H1 (cell line): Measurements from ENCODE around the gene AP1S3. TPM values are rescaled to one million over a fixed set of nuclear protein-coding genes. Genes with fewer than 3 reads are reported as not detected.

Source experiments
- CTCF ChIA-PET: fragments of 300-600 bp; sonication (Branson Sonifier 250); formaldehyde crosslinking; loops from one replicate; lab custom pipeline; 2021; ENCODE audit not compliant: partially characterized antibody; lab: Charles Lee
- POLR2A ChIA-PET: fragments of 300-600 bp; sonication (Branson Sonifier 250); formaldehyde crosslinking; loops from one replicate; lab custom pipeline; 2021; ENCODE audit warnings: inconsistent platforms; ENCODE audit not compliant: partially characterized antibody; lab: Charles Lee
- DNase-seq, 2 experiments: peaks; one replicate each; pipeline versions ENCODE4 v3.0.0 to v3.0.0-alpha.2; 2010 to 2022; ENCODE audit warnings: low spot score in 2 of 2, low read depth in 1 of 2, mixed read lengths in 1 of 2
- FAIRE-seq: peaks from 2 replicates; lab custom pipeline; 2011; peaks lifted over from hg19 to GRCh38; lab: Jason Lieb, UNC
- H2AFZ ChIP-seq: 2 replicates; pipeline ENCODE4 v1.8.1; 2012; ENCODE audit warnings: low read length, inconsistent platforms
- H2AK5ac ChIP-seq: 2 replicates; pipeline ENCODE4 v1.6.1; 2013; ENCODE audit warnings: low read depth, low read length
- H2BK120ac ChIP-seq: replicated peaks from 2 replicates; pipeline ENCODE3; 2013; ENCODE audit warnings: low read depth, low read length, inconsistent platforms
- H2BK12ac ChIP-seq: 2 replicates; pipeline ENCODE4 v1.6.1; 2013; ENCODE audit warnings: low read depth, low read length
- H2BK15ac ChIP-seq: 2 replicates; pipeline ENCODE4 v1.6.1; 2013; ENCODE audit warnings: low read length
- H2BK20ac ChIP-seq: 2 replicates; pipeline ENCODE4 v1.6.1; 2013; ENCODE audit warnings: low read length
- H2BK5ac ChIP-seq: 2 replicates; pipeline ENCODE4 v1.6.1; 2013; ENCODE audit warnings: low read depth, low read length
- H3K14ac ChIP-seq: 2 replicates; pipeline ENCODE4 v1.6.1; 2013; ENCODE audit warnings: inconsistent platforms; ENCODE audit not compliant: insufficient read length
- H3K18ac ChIP-seq: 2 replicates; pipeline ENCODE4 v1.6.1; 2013; ENCODE audit warnings: low read length; ENCODE audit errors: extremely low read depth
- H3K23ac ChIP-seq: 2 replicates; pipeline ENCODE4 v1.6.1; 2013; ENCODE audit warnings: inconsistent platforms; ENCODE audit not compliant: insufficient read length
- H3K23me2 ChIP-seq: 2 replicates; pipeline ENCODE4 v1.6.1; 2013; ENCODE audit warnings: low read depth, low read length
- H3K27ac ChIP-seq: 2 replicates; pipeline ENCODE4 v1.6.1; 2011; ENCODE audit warnings: low read depth, low read length, inconsistent platforms
- H3K27me3 ChIP-seq, 4 experiments: replicated peaks in 1 of 4; 1 replicate in 1 of 4; 2 replicates in 3 of 4; pipeline versions ENCODE4 v1.6.1 to v1.8.1; 2011 to 2013; ENCODE audit warnings: low read length in 3 of 4, mild to moderate bottlenecking in 3 of 4, inconsistent platforms in 2 of 4, mixed read lengths in 2 of 4, moderate library complexity in 1 of 4; ENCODE audit not compliant: control insufficient read depth in 3 of 4, insufficient read depth in 3 of 4; ENCODE audit errors: extremely low read depth in 1 of 4
- H3K36me3 ChIP-seq, 4 experiments: 2 replicates each; pipeline versions ENCODE4 v1.6.1 to v1.8.1; 2011 to 2013; ENCODE audit warnings: mild to moderate bottlenecking in 4 of 4, low read length in 3 of 4, moderate library complexity in 2 of 4, control low read depth in 1 of 4, inconsistent platforms in 1 of 4; ENCODE audit not compliant: insufficient read depth in 4 of 4, control insufficient read depth in 2 of 4
- H3K4ac ChIP-seq: replicated peaks from 2 replicates; pipeline ENCODE3; 2013; ENCODE audit warnings: low read length, low read depth, mixed read lengths, inconsistent platforms; ENCODE audit not compliant: insufficient read length
- H3K4me1 ChIP-seq, 4 experiments: replicated peaks in 1 of 4; 1 replicate in 1 of 4; 2 replicates in 3 of 4; pipeline versions ENCODE4 v1.6.1 to v1.8.1; 2011 to 2013; ENCODE audit warnings: low read length in 3 of 4, inconsistent platforms in 2 of 4, mixed read lengths in 1 of 4; ENCODE audit not compliant: insufficient read depth in 4 of 4, control insufficient read depth in 3 of 4
- H3K4me2 ChIP-seq, 2 experiments: 2 replicates each; pipeline versions ENCODE4 v1.6.1 to v1.8.1; 2011 to 2013; ENCODE audit warnings: low read depth in 2 of 2, low read length in 2 of 2, control low read depth in 1 of 2, inconsistent platforms in 1 of 2, mild to moderate bottlenecking in 1 of 2; ENCODE audit not compliant: insufficient read depth in 1 of 2
- H3K4me3 ChIP-seq, 4 experiments: fragments of 200-600, 300-600 bp in 1 of 4; sonication (generic), shearing (Covaris generic), sonication (Bioruptor Twin) in 1 of 4; 2 replicates each; pipeline versions ENCODE4 v1.5.1 to v1.8.1; 2011 to 2016; ENCODE audit warnings: low read length in 4 of 4, low read depth in 3 of 4, control low read depth in 2 of 4, inconsistent platforms in 2 of 4, mild to moderate bottlenecking in 2 of 4, mixed read lengths in 1 of 4, moderate library complexity in 1 of 4; ENCODE audit not compliant: insufficient read depth in 2 of 4; ENCODE audit errors: extremely low read depth in 1 of 4
- H3K56ac ChIP-seq: replicated peaks from 2 replicates; pipeline ENCODE3; 2013; ENCODE audit warnings: low read depth, mild to moderate bottlenecking, mixed read lengths, low read length, inconsistent platforms; ENCODE audit not compliant: insufficient read length
- H3K79me1 ChIP-seq: 2 replicates; pipeline ENCODE4 v1.6.1; 2013; ENCODE audit warnings: low read depth, low read length, control low read depth
- H3K79me2 ChIP-seq, 2 experiments: 2 replicates each; pipeline versions ENCODE4 v1.6.1 to v1.8.1; 2012 to 2013; ENCODE audit warnings: low read length in 2 of 2, mild to moderate bottlenecking in 2 of 2, inconsistent platforms in 1 of 2; ENCODE audit not compliant: insufficient read depth in 2 of 2, control insufficient read depth in 1 of 2
- H3K9ac ChIP-seq, 4 experiments: replicated peaks in 1 of 4; 1 replicate in 1 of 4; 2 replicates in 3 of 4; pipeline versions ENCODE4 v1.6.1 to v1.8.1; 2011 to 2013; ENCODE audit warnings: low read depth in 3 of 4, low read length in 3 of 4, control low read depth in 2 of 4, mild to moderate bottlenecking in 2 of 4, moderate library complexity in 2 of 4, inconsistent platforms in 1 of 4; ENCODE audit errors: extremely low read depth in 1 of 4
- H3K9me3 ChIP-seq, 2 experiments: 2 replicates each; pipeline versions ENCODE4 v1.6.1 to v1.8.1; 2012 to 2013; ENCODE audit warnings: mild to moderate bottlenecking in 2 of 2, moderate library complexity in 2 of 2, control low read depth in 1 of 2, inconsistent platforms in 1 of 2, low read depth in 1 of 2, low read length in 1 of 2, mixed read lengths in 1 of 2; ENCODE audit not compliant: insufficient read depth in 2 of 2
- H4K20me1 ChIP-seq, 2 experiments: replicated peaks in 1 of 2; 2 replicates each; pipeline versions ENCODE3 to v1.8.1; 2011 to 2013; ENCODE audit warnings: inconsistent platforms in 2 of 2, low read length in 2 of 2, mild to moderate bottlenecking in 1 of 2; ENCODE audit not compliant: insufficient read depth in 2 of 2, control insufficient read depth in 1 of 2
- H4K5ac ChIP-seq: 2 replicates; pipeline ENCODE4 v1.6.1; 2013; ENCODE audit warnings: low read length, low read depth, mixed read lengths, inconsistent platforms; ENCODE audit not compliant: insufficient read length
- H4K8ac ChIP-seq: 2 replicates; pipeline ENCODE4 v1.8.0; 2013; ENCODE audit warnings: mild to moderate bottlenecking, moderate library complexity, low read length, inconsistent platforms; ENCODE audit not compliant: insufficient read depth; ENCODE audit errors: extremely low read depth
- H4K91ac ChIP-seq: replicated peaks from 2 replicates; pipeline ENCODE3; 2013; ENCODE audit warnings: low read length, mixed read lengths, inconsistent platforms; ENCODE audit not compliant: insufficient read length
- BCL11A ChIP-seq, 2 experiments: IDR thresholded peaks; one replicate each; pipeline ENCODE4 v1.6.1; 2011; ENCODE audit warnings: low read depth in 2 of 2, low read length in 2 of 2, mild to moderate bottlenecking in 2 of 2
- CHD2 ChIP-seq: IDR thresholded peaks from 2 replicates; pipeline ENCODE4 v1.6.1; 2012; ENCODE audit warnings: low read length, improper control_type of control experiment
- KDM4A ChIP-seq: IDR thresholded peaks from one replicate; pipeline ENCODE4 v1.7.1; 2012; ENCODE audit warnings: low read depth, mild to moderate bottlenecking, moderate library complexity, low read length, inconsistent platforms; ENCODE audit not compliant: severe bottlenecking
- WGBS, 2 experiments: shearing (Covaris generic) in 1 of 2; methylation state at CpG; one replicate each; pipeline versions ENCODE4 v1.1.6 to v1.1.7; 2013 to 2015; ENCODE audit warnings: low lambda C conversion rate in 2 of 2, mixed read lengths in 2 of 2, inconsistent platforms in 1 of 2, low coverage in 1 of 2, missing lambda C conversion rate in 1 of 2; ENCODE audit not compliant: insufficient replicate concordance in 2 of 2, insufficient coverage in 1 of 2, insufficient read length in 1 of 2; ENCODE audit errors: extremely low coverage in 1 of 2, missing lambda C conversion rate in 1 of 2; 5-methylcytosine and 5-hydroxymethylcytosine counted together
- polyA plus RNA-seq, 7 experiments: library from polyadenylated mRNA; depleted of rRNA in 3 of 7; stranded (reverse) in 5 of 7; unstranded in 2 of 7; fragments of >200 nt in 5 of 7; fragments of 200-250 nt in 2 of 7; gene quantifications; 1 replicate in 5 of 7; 2 replicates in 1 of 7; 4 replicates in 1 of 7; pipeline versions ENCODE4 v1.2.1 to v1.2.3, GENCODE V29; 2011 to 2013; ENCODE audit warnings: missing spikeins in 2 of 7, mixed read lengths in 2 of 7
- total RNA-seq: library from RNA; stranded (reverse); fragmentation: NEBNext Ultra II Directional; extraction: Animal tissue kit (Norgen Biotek cat#: 25700); gene quantifications from 2 replicates; pipeline ENCODE4 v1.2.1, GENCODE V29; 2021

Gene AP1S3
- total and polyA plus RNA-seq, 2 of the 8 experiments (the other 6 are each of a cell fraction or from before 2014, with no cell fraction given), result 3.9 to 20.2 TPM

GRCh38 chr2:223856021-223856420 lies 18.6 kb upstream of the AP1S3 start:
- Histone ChIP-seq H2BK120ac (no peak overlapping the region), H3K14ac (no peak overlapping the region), H2BK5ac (no peak overlapping the region), H3K23me2 (no peaks in the 10 kb centered on the region), H2BK12ac (no peak overlapping the region), H2AFZ (no peak overlapping the region), H3K4me2 (no peak overlapping the region), H3K18ac (no peak overlapping the region), H4K91ac (no peak overlapping the region), H2BK15ac (no peak overlapping the region), H3K23ac (no peak overlapping the region), H3K36me3 (no peaks in the 10 kb centered on the region), H3K4ac (no peak overlapping the region), H3K4me1 (peaks cover 0 to 5% (median 0%) of the 10 kb centered on the region in 4 experiments; a peak in 1 of 7 replicates), H4K8ac (no peak overlapping the region), H3K9ac (no peak overlapping the region), H4K5ac (no peak overlapping the region), H3K9me3 (no peaks in the 10 kb centered on the region), H3K79me2 (no peaks in the 10 kb centered on the region), H2AK5ac (no peak overlapping the region), H3K27ac (no peak overlapping the region), H2BK20ac (no peak overlapping the region), H3K4me3 (no peak overlapping the region), H4K20me1 (peaks cover 0 to 1% of the 10 kb centered on the region in 2 experiments), H3K79me1 (no peaks in the 10 kb centered on the region), H3K56ac (no peak overlapping the region), H3K27me3 (no peaks in the 10 kb centered on the region)
- CTCF ChIA-PET, result interaction anchor here (0.8 to 1.4 kb wide), 2 partner anchors 95 to 884 kb away, joined by 3 to 5 read pairs; no protein-coding TSS in a partner anchor
- WGBS, 2 experiments, result 91% methylated on average over 2 of the region's 2 CpGs; no CpG with 5 or more reads in 1 of the 2 experiments
- TF ChIP-seq KDM4A (no peak), CHD2 (no peak), BCL11A (IDR thresholded peaks at IDR 0.05; ENCODE audit: low read depth in 2 of 2, low read length in 2 of 2) (no peak)
- FAIRE-seq (no peak), DNase-seq (no peak)
- POLR2A ChIA-PET, result no interaction called here
